UCSD-AML1 (cell line): Measurements from ENCODE around the gene FAM107B.

Experiments used
- DNase-seq: peaks from one replicate; lab custom pipeline; 2025; ENCODE audit not compliant: unreplicated experiment; lab: John Stamatoyannopoulos, UW

Gene FAM107B

GRCh38 chr10:14585287-14586193 lies 189.2 kb downstream of the FAM107B start:
- DNase-seq = no peak

GRCh38 chr10:14584661-14585060 lies 190.0 kb downstream of the FAM107B start:
- DNase-seq = no peak

- no peak for DNase-seq
These were observed 190.7 kb downstream of the FAM107B start for GRCh38 chr10:14583967-14584366.

GRCh38 chr10:14583252-14583651 lies 191.4 kb downstream of the FAM107B start:
- DNase-seq = no peak

- no peak for DNase-seq
These were observed 193.0 kb downstream of the FAM107B start for GRCh38 chr10:14581553-14582321.

GRCh38 chr10:14580671-14581332 lies 193.9 kb downstream of the FAM107B start:
- no peak for DNase-seq

GRCh38 chr10:14579405-14579804 lies 195.3 kb downstream of the FAM107B start:
- DNase-seq = no peak

- no peak for DNase-seq
These were observed 196.4 kb downstream of the FAM107B start for GRCh38 chr10:14578060-14578952.

GRCh38 chr10:14574885-14575284 lies 199.8 kb downstream of the FAM107B start:
- no peak for DNase-seq

GRCh38 chr10:14574291-14574690 lies 200.4 kb downstream of the FAM107B start:
- DNase-seq = no peak

- DNase-seq = no peak
These were observed 200.9 kb downstream of the FAM107B start for GRCh38 chr10:14573666-14574261.

GRCh38 chr10:14572811-14573210 lies 201.9 kb downstream of the FAM107B start:
- no peak for DNase-seq

- no peak for DNase-seq
These were observed 202.7 kb downstream of the FAM107B start for GRCh38 chr10:14571866-14572507.

GRCh38 chr10:14570800-14571199 lies 203.9 kb downstream of the FAM107B start:
- DNase-seq = no peak

GRCh38 chr10:14569274-14570060 lies 205.2 kb downstream of the FAM107B start:
- no peak for DNase-seq

GRCh38 chr10:14567421-14567820 lies 207.3 kb downstream of the FAM107B start:
- DNase-seq = no peak

- no peak for DNase-seq
These were observed 208.2 kb downstream of the FAM107B start for GRCh38 chr10:14566498-14566897.

GRCh38 chr10:14565199-14565598 lies 209.5 kb downstream of the FAM107B start:
- DNase-seq = no peak

GRCh38 chr10:14564268-14564744 lies 210.4 kb downstream of the FAM107B start:
- DNase-seq = no peak
